GM18873 (cell line): Measurements from ENCODE around the gene CDH8.

Experiments
- ATAC-seq: cut with Tn5 transposase; IDR thresholded peaks from one replicate; pipeline ENCODE4 v1.9.1; 2021; ENCODE audit warnings: mild to moderate bottlenecking, moderate library complexity, moderate number of reproducible peaks; ENCODE audit not compliant: unreplicated experiment, low FRiP score

CDH8 gene

DNA sequence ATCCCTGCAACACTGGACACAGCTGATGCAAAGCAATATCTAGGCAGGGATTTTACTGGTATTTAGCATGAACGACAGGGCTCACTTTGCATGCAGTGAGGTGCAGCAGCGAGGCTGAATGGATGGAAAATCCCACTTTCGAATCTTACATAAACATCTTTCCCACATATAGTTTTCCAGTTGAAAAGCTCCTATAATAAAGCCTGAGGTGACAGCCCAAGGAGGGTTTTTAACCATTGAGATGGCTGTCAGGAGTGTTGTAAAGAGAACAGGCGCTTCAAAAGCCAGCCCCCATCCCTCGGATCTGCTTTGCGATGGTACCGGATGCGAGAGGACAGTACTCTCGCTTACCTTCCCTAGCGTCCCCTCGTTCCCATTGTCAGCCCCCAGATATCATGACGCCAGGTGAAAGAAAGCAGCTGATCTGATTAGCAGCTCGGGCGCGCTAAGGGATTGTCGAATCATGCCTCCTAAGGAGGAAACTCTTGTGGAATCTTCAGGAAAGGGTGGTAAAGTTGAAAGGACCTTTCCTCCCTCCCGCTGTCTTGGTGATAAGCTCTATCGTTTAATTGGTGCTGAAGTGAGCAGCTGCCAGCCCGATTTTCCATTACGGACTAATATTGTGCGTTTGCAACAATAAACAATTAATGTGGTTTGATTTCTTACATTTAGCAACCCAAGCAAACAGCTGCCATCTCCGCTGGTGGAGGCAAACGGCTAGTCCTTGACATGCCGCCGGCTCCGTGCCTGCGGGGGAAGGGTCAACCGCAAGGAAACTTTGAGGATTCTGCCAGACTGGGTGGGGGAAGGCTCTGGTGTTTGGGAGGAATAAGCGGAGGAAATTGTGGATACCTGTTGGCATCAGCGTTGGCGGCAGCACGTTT lies 1.8 kb downstream of the CDH8 start:
- no peak for ATAC-seq

DNA sequence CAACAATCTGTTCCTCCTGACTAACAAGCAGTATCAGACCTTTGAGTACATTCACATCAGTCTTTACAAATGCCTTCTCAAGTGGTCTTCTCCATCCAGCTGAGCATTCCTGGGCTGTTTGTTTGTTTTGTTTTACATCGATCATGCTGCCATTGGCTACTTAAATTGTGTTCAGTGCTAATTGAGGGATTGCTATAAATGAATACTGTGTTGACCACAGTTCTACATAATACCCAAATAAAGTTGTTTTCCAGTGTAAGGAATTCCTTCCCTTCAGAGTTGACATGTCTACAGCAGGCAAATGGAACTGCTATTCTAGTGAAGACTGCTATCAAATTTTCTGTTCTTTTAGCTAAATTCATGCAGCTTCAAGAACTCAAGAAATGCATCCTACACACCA lies 3.2 kb downstream of the CDH8 start:
- ATAC-seq = no peak

DNA sequence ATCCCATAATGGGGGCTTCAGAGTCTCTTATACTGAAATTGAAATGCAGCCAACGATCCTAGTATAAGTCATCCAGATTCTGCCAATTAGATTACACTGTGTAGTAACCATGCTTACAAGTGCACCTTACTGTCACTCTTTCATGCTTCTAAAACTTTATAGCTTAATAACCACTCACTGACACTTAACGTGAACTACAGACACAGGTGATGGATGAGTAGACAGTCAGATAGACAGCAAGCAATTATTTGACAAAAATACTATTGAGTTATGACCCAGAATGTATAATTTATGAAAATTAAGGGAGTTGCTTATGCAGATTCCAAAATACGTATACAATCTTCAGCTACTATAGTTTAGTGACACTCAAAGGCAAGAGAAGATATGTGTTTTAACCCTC lies 6.3 kb downstream of the CDH8 start:
- ATAC-seq = no peak

DNA sequence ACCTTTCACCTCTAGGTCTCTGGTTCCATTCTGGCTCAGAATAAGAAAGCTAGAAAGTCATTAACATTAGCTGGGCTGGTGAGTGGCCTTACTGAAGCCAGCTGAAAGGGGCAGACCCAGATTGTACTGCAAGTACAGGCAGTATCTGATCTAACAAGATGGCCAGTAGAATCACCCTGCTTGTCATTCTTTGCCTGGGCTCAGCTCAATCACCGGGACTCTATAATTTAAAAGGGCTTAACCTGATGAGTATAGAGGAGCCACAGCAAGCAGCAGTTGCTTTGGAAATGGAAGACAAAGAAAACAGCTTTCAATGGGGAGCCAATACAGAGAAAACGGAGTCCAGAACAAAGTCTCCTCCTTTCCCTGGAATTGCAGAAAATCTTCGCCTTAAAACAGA lies 13.6 kb downstream of the CDH8 start:
- ATAC-seq = no peak

DNA sequence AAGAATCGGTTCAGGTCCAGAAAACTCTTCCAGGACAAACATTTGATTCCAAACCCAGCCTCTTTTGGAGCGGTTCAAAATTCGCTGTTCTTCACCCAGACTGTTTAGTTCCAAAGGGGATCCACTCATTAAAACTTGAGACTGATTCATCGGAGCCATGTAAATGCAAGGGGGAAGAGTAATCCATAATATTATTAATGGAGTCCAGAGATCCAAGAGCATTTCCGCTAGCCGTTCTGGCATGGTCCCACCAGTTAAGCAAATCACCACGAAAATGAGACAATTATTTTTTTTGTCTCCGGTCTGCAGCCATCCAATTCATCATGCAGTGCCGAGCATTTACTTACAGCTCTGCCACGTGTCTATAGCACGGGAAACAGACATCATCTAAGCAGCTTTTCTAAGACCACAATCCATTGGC lies 15.1 kb downstream of the CDH8 start:
- no peak for ATAC-seq

DNA sequence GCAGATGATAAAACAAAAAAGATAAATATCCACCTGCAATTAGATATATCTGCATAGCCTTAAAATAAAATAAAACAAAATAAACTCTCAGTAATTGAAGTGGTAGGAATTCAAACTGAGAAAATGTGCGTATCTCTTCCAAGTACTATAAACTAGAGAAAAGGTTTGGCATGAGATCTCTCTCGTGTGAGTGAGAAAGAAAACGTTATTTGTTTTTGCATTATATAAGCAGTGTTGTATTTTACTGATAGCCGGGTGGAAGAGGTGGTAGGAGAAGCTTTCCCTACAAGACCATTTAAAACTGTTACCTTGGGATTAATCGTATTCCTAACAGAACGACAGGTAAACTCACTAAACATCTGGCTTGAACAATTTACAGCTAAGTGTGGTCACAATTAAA lies 15.6 kb downstream of the CDH8 start:
- no peak for ATAC-seq

DNA sequence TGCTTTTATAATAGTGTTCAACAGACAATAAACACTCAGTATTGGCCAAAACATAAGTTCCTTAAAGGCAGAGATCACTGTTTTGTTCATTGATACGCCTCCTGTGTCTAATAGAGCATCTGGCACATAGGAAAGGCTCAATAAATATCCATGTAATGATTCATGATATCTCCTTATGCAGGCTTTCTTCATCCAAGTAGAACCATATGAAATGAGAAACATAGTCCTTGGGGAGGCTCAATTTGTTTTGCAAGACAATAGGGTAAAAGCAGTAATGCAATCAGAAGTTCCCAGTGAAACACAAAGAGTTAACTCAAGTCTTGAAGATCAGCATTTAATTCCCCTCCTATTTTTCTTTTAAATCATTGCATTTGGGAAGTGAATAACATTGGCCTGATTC lies 16.4 kb downstream of the CDH8 start:
- no peak for ATAC-seq

DNA sequence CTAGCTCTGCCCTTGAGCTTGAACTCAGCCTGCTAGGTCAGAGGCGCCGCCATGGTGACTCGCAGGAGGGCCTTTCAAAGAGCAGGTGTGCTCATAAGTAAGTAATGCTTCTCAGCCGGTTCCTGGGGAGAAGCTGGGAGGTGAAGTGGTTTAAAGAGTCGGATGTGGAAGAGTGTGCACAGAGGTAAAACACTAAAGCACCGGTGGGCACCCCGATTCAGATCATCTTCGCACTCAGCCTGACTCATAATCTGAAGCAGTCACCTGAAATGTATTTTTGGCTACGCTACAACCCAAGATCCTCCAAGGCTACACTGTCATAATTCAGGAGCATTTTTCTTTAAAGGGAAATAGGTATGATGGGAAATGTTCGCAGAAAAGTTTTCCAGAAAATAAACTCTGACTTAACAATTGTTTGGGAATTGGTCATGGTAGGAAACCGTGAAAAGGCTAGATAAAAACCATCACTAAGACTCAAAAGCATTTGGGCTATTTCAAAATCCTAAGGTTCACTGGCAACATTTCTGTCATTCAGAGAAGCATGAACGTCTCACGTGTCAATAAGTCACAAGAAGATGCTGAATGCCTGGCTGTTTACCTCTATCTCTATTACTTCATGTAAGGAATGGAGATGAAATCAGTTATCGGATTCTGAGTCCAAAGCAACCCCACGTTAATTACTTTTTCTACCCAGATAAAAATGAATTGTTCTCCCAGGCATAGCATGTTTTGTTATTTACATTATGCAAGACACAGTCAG lies 17.8 kb downstream of the CDH8 start:
- ATAC-seq = no peak

DNA sequence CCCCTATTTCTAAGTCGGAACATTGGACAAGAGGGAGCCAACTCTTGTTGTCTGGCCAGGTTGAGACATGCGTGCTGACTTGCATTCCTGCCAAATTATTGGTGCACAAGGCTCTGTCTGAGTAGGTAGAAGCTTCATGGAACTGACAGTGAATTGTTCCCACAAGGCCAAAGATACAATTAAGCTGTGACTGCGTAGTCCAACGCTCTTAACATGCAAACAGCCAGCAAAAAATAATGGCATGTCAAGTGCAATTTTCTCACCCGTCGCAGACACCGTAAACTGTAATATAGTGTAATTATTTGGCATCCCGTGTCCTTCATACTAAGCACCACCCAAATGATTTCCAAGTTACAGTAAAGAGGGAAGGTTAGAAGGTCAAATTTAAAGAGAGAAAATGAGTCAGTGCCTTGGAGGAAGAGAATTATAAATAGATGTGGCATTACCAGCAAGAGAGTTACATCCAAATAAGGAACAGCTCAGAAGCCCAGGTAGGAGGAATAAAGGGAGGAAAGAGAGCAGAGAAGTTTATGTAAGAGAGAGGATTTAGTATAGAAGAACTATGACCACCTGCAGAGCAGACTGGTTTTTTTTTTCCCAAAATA lies 21.8 kb downstream of the CDH8 start:
- no peak for ATAC-seq

DNA sequence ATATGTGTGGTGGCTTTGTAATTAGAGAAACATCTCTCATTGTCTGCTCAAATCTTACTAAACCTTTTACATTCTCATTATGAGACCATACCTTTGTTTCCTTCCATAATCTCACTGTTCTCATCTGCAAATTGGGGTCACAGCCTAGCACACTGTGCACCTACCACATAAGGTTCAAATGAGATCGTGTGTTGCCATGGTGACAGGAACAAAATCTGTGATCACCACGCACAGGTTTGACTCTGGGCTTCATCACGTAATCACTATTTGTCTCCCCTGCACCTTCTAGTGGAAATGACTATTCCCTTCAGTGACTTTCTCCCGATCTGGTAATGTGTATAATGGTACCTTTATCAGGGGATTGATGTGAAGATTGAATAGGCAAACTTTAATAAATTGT lies 26.1 kb downstream of the CDH8 start:
- no peak for ATAC-seq

DNA sequence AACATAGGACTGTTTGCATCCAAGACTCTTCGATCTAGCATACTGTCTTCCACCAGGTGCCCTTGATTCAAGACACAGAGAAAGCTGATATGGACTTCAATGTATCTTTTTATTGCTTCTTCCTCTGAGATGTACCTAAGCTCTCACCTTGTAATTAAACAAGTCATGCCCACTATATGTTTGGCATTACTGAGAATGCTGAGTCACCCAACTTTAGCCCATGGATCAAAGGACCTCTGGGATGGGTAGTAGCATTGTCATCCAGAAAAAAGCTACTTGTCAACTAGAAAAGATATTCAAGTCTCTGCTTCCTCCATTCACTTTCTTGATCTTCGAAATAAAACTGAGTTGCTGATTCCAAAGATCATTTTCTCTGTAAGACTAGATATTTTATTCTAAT lies 37.8 kb downstream of the CDH8 start:
- no peak for ATAC-seq

DNA sequence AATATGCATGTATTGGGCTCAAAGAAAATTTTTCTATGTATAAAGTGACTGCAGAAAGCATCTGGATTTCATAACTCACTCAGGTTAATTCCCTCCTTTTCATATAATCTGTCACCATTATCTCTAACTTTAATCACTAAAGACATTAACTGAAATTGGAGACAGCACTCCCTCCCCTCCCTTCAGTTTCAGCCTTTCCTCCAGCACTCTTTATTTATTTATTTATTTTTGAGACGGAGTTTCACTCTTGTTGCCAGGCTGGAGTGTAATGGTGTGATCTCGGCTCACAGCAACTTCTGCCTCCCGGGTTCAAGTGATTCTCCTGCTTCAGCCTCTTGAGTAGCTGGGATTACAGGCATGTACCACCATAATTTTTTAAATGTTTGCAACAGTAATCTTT lies 43.1 kb downstream of the CDH8 start:
- ATAC-seq = no peak

DNA sequence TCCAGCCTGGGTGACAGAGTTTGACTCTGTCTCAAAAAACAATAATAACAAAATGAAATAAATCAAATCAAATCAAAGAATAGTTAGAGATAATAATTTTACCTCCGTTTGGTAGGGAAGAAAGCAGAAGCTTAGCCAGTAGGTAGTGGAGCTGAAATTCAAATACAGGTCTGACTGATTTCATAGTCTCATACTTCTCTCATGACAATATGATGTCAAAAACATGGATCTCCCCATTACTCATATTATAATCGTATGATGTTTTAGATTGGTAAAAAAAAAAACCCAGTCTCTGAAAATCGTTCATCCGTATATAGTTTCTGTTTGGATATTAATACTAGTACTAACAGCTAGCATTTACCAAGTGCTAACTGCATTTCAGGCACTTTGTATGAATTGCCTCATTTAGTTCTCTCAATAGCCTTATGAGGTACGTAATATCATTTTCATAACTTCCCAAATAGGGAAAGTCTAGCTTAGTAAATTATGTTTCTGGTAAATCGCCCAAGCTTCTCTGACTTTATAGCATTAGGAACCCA lies 48.7 kb downstream of the CDH8 start:
- ATAC-seq = no peak

DNA sequence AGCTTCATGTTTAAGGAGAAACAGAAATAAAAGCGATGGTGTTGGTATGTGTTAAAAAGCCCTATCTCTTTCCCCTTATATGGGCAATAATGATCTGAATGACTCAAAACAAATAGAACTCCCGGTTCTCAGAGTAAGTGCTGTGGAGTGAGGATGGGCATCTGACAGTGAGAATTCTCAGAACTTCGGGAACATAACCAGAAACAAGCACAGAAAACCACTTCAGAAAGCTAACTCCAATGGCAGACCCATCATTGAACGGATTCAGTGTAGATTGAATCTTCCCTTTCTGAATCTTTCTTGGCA lies 67.2 kb downstream of the CDH8 start:
- no peak for ATAC-seq

DNA sequence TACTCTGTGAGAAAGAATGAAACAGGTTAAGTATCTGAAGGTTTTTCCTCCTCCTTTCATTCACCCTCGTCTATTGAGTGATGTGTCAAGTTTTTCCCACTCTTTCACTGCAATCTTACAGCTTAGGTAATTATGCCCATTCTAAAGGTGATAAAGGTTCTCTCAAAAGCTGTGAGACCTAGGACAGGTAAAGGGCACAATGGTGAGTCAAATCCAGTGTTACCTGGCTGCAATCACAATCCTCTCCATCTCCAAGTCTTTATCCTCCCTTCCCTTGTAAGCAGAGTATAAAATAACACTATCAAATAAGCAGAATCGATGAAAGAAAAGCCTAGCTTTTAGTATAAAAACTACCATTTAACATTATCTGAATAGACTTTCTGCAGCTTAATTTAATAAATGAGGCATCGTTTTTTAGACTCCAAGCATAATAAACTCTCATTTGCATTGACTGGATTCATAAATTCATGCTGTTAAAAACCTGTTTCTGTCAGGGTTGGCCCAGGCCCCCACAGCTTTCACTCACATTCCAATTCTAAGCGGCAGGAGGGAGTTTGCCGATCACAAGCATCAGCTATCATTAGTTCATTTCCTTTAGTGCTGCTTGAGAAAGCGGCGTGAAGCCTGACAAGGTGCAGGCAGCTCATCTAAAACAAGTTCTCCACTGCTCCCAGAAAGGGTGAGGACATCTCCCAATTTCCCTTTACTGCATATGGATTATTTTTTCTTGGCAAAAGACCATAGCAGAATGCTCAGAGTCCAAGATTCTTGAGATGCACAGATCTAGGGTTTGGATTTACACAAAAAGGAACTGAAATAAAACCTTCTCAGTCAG lies 67.8 kb downstream of the CDH8 start:
- ATAC-seq = no peak

DNA sequence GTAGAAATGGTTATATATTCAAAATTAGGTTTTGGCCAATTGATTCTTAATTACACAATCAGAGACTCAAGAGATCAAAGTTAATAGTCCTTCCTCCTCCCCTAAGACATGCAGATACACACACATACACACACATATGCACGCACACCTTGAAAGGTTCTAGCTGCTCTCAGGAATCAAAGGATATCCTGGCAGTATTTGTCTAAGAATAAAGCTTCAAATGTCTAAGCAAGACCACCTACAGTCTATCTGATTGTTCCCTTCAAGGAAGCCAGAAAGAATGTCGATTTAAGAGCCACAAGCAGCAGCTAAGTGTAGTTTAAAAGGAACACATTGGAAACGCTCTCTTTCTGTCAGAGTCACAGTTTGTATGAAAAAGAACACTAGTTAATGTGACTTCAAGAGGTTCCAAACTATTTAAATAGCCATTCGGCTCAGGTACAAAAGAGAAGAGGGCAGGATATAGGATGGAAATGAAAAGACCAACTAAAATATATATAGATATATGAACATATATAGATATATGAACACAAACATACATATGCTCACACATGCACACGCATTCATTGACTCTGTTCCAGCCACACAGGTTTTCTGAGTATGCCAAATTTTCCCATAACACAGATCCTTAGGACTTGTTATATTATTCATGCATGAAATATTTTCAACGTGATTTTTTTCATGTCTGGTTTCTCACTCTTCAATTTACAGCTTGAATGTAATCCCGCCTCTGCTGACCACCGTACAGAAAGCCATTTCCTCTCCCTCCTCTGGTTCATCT lies 79.0 kb downstream of the CDH8 start:
- ATAC-seq = no peak

DNA sequence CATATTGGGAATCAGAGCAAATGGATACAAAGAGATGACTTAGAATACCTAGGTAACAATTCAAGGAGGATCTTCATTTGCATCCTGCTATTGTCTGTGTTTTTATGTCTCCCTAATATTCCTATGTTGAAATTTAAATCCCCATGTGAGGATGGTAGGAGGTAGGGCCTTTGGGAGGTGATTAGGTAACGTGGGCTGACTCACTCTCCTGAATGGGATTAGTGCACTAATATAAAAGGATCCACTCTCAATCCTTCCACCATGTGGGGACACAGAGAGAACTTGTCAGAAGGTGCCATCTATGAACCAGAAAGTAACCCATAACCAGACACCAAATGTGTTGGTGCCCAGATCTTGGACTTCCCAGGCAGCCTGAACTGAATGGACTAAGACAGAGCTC lies 83.4 kb downstream of the CDH8 start:
- no peak for ATAC-seq

DNA sequence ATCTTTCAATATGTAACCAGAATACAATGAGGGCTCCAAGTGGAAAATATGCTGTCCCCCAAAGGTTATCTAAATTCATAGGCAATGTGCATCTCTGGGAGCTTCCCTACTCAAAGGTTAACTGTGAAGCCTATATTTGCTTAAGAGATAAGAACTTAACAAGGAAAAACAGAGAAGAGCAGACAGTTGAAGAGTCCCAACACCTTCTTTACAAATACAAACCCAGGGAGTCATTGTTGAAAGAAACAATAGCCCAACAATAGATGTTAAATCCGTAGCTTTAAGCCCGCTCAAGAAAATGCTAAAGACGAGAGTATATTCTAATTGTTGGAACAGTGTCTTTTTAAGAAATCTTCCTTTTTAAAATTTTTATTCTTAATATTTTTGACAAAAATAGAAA lies 87.8 kb downstream of the CDH8 start:
- ATAC-seq = no peak

DNA sequence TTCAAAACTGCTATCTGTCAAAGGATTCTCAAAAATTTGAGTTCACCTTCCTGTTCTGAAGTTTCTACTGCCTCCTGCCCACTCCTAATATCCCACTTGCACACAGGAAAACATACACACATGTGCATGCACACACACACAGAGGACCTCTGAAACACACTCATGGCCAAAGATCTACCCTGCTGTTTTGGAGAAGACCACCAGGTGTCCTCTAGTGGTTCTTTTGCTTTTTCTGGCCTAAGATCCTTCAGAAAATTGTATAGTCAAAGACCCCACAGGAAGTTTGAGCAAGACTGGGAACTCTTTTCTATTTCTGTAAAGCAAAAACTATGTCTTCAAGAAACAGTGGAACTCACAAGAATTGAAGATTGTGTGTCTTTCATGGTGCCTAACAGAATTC lies 90.2 kb downstream of the CDH8 start:
- ATAC-seq = no peak

DNA sequence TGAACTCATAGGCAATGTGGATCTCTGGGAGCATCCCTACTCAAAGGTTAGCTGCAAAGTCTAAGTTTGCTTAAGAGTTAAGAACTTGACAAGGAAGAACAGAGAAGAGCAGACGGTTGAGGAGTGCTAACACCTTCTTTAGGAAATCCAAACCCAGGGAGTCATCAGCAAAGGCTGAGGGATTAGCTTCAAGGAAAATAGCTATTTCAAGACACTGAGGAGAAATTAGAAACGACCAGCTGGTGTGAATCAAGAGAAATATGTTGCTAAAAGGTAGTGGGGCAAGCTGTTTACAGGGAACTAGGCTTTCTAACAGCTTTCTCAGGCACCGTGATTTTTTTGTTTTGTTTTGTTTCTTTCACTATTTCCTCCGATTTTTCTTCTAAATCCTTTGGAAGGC lies 90.7 kb downstream of the CDH8 start:
- no peak for ATAC-seq
